22Rv1 (cell line): ENCODE measurements around the gene SCN3A.

Experiments
- CTCF ChIP-seq: fragments of 450-650 bp; IDR thresholded peaks from 2 replicates; pipeline ENCODE4 v1.5.1; 2017; ENCODE audit warnings: mild to moderate bottlenecking
- ZFX ChIP-seq: fragments of 450-650 bp; IDR thresholded peaks from 2 replicates; pipeline ENCODE4 v1.6.1; 2017; ENCODE audit warnings: antibody characterized with exemption, borderline replicate concordance

DNA sequence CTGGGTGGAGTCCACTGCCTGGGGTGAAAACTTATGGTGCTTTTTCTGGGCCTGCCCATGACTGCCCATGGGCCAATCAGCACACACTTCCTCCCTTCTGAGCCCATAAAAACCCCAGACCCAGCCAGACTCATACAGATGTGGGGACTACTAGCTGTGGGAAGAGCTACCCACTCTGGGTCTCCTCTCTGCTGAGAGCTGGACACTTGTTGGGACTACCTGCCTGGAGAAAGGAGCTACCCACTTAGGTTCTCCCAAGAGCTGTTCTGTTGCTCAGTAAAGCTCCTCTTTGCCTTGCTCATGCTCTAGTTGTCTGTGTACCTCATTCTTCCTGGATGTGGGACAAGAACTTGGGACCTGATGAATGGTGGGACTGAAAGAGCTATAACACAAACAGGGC is 129.0 kb downstream of the SCN3A start:
- TF ChIP-seq CTCF (no peak), ZFX (no peak)
